Activated CD8-positive, alpha-beta memory T cell treated with anti-CD3 and anti-CD28 coated beads, Interleukin-2, amount 50 U/mL, for 24 hours (primary cell): ENCODE data around the gene UTF1.

ENCODE experiments used
- DNase-seq: peaks from one replicate; pipeline ENCODE4 v3.0.0-alpha.2; 2020; ENCODE audit errors: extremely low read depth

Gene UTF1

GRCh38 chr10:133247681-133248333 lies 17.8 kb downstream of the UTF1 start:
- DNase-seq, result no peak

GRCh38 chr10:133248334-133248715 lies 18.3 kb downstream of the UTF1 start:
- no peak for DNase-seq

- no peak for DNase-seq
Measured at GRCh38 chr10:133249094-133249780, 19.2 kb downstream of the UTF1 start.

- no peak for DNase-seq
Measured at GRCh38 chr10:133249975-133250754, 20.1 kb downstream of the UTF1 start.

GRCh38 chr10:133251388-133252222 lies 21.6 kb downstream of the UTF1 start:
- DNase-seq, result no peak

- DNase-seq, result no peak
Measured at GRCh38 chr10:133252223-133252552, 22.2 kb downstream of the UTF1 start.

GRCh38 chr10:133253361-133253955 lies 23.4 kb downstream of the UTF1 start:
- no peak for DNase-seq

- DNase-seq, result no peak
Measured at GRCh38 chr10:133254421-133255120, 24.6 kb downstream of the UTF1 start.

- no peak for DNase-seq
Measured at GRCh38 chr10:133255323-133255722, 25.3 kb downstream of the UTF1 start.

GRCh38 chr10:133257489-133258065 lies 27.6 kb downstream of the UTF1 start:
- no peak for DNase-seq

GRCh38 chr10:133258066-133258817 lies 28.2 kb downstream of the UTF1 start:
- DNase-seq, result no peak

GRCh38 chr10:133258818-133259601 lies 29.0 kb downstream of the UTF1 start:
- DNase-seq, result peak; percentile 90

- DNase-seq, result no peak
Measured at GRCh38 chr10:133259602-133259989, 29.6 kb downstream of the UTF1 start.

- peak; percentile 59 for DNase-seq
Measured at GRCh38 chr10:133260895-133261725, 31.1 kb downstream of the UTF1 start.

- peak; percentile 44 for DNase-seq
Measured at GRCh38 chr10:133261726-133262325, 31.8 kb downstream of the UTF1 start.

GRCh38 chr10:133262696-133263095 lies 32.7 kb downstream of the UTF1 start:
- DNase-seq, result no peak

GRCh38 chr10:133263674-133264073 lies 33.7 kb downstream of the UTF1 start:
- no peak for DNase-seq

- DNase-seq, result no peak
Measured at GRCh38 chr10:133264461-133264860, 34.4 kb downstream of the UTF1 start.
